Stimulated activated CD4-positive, alpha-beta T cell treated with anti-CD3 and anti-CD28 coated beads, Interleukin-1b, Interleukin-23, amount 100 ng/mL, for 4 hours (primary cell): ENCODE data around the gene RPP21.
A peak's percentile ranks its signal among the peaks of the same experiment; 100 is the strongest.
"Not testable (repeated sequence)": the region's sequence is repeated elsewhere in the genome, so short reads cannot be mapped to it uniquely, and the experiment has no call there.

Experiments used
- DNase-seq, 2 donors: peaks; one replicate each; pipeline ENCODE4 v3.0.0-alpha.2; 2020; ENCODE audit warnings: low read depth in 2 of 2

Gene RPP21

DNA sequence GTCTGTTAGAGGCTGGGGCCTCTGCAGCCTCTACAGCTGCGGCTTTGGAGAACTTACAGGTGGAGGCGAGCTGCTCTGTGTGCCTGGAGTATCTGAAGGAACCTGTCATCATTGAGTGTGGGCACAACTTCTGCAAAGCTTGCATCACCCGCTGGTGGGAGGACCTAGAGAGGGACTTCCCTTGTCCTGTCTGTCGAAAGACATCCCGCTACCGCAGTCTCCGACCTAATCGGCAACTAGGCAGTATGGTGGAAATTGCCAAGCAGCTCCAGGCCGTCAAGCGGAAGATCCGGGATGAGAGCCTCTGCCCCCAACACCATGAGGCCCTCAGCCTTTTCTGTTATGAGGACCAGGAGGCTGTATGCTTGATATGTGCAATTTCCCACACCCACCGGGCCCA, 15.6 kb upstream of the RPP21 start:
- no peak for DNase-seq

DNA sequence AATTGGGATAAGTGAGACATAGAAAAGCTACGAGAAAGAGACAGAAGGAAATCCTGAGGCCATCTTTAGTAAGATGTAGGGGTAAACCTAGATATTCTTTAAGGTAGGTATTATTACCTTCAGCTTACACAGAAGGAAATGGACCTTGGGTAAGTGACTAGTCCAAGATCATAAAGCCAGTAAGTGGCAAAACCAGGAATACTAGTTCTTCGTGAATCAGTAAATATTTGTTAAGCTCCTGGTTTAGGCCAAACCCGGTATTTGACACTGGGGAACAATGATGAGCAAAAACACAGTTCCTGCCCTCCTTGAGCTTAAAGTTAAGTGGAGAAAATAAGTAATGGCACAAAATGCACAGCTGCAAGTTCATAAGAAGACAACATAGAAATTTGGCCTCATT, 13.0 kb upstream of the RPP21 start:
- no peak for DNase-seq

DNA sequence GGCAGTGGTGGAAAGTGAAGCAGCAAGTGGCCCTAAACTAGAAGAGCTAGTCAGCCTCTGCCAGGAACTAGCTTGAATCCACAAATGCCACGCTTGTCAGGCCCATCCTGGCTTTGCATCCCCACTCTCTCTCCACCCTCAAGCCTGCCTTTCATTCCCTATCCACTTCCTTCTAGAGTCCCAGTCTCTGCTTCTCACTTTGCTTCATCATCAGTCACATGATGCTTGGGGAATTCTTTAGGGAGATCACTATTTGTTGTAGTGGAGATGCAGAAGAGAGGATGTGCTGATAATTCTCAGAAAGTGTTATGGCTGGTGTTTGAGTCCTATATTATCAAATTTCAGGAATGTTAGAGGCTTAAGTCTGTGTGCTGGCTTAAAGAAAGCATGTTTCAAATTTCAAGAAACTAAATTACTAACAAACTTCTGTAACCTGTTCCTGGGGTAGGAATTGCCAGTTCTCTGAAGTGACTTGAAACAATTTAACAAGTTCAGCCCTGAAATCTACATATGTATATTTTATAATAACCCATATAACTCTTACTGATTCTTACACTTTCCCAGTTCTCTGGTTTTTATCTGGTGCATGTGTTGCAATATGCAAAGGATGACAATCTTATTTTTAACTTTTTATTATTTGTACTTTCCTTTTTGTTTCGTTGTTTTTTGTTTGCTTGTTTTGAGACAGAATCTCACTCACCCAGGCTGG, 10.7 kb upstream of the RPP21 start:
- DNase-seq, result no peak

DNA sequence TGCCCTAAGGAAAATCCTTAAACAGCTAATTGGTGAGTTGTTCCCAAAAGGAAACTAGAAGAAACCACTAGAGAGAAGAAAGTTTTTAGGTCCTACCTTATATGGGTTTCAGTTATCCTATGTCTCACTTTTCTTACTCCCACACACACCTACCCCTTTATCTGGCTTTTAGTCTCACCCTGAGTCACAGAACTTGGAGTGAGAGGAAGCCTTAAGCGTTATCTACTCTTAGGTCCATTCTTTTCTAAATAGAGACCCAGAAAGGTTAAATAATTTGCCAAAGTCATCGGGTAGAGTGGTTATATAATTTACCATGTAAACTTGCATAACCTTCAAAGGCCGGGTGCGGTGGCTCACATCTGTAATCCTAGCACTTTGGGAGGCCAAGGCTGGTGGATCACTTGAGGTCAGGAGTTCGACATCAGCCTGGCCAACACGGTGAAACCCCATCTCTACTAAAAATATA, 4.3 kb upstream of the RPP21 start:
- DNase-seq, result no peak

GRCh38 chr6:30341218-30341617, 3.7 kb upstream of the RPP21 start:
- no peak for DNase-seq

DNA sequence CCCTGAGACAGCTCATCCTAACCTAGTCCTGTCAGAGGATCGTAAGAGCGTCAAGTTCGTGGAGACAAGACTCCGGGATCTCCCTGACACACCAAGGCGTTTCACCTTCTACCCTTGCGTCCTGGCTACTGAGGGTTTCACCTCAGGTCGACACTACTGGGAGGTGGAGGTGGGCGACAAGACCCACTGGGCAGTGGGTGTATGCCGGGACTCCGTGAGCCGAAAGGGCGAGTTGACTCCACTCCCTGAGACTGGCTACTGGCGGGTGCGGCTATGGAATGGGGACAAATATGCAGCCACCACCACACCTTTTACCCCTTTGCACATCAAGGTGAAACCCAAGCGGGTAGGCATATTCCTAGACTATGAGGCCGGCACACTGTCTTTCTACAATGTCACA, 3.2 kb upstream of the RPP21 start:
- DNase-seq, result no peak

GRCh38 chr6:30344191-30344867, 627 bp upstream of the RPP21 start:
- no peak for DNase-seq

GRCh38 chr6:30345852-30346251, 896 bp downstream of the RPP21 start:
- no peak for DNase-seq

DNA sequence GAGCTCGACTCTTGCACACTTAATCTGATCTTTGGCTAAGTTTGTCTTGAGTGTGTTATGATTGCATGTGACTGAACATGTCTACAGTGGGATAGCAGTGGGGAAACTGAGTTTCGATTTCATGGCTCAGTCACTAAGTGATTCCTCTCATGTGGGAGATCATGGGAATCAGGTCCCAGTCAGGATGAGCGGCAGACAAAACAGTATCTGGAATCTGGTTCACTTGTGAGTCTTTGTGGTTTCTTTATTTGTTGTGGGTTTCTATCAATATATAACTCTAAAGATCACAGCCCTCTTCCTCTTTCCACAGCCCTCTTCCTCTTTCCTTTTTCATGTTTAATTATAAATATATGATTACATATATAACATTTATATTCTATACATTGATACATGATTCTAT, 4.0 kb downstream of the RPP21 start:
- DNase-seq, result no peak

DNA sequence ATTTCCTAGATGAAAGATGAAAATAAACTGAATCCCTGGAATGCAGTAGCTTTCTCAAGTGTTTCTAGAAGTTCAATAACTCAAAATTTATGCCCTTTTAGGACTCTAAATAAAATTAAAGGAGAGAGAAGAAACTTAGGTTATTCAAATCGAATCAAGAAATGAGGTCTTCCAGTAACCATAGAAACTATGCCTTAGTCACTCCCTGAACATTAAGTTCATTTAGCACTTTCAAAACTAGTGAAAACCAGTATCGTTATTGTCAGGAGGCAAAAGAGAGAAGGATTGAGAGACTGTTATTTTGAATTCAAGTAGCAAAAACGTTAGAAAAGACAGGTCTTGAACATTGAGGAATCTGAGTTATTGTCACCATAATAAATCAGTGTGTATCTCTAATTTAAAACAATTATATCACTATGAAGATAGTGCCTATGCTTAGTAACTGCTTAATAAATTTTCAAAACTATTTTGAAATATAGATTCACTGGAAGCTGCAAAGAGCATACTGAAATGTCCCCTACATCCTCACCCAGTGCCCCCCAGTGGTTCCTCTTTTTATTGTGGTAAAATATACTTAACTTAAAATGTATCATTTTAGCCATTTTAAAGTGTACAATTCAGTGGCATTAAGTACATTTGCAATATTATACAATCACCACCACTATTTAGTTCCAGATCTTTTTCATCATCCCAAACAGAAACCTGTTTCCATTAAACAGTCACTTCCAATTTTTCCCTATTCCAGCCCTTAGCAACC, 4.6 kb downstream of the RPP21 start:
- DNase-seq, result no peak

GRCh38 chr6:30350524-30350923, 5.6 kb downstream of the RPP21 start:
- no peak for DNase-seq

DNA sequence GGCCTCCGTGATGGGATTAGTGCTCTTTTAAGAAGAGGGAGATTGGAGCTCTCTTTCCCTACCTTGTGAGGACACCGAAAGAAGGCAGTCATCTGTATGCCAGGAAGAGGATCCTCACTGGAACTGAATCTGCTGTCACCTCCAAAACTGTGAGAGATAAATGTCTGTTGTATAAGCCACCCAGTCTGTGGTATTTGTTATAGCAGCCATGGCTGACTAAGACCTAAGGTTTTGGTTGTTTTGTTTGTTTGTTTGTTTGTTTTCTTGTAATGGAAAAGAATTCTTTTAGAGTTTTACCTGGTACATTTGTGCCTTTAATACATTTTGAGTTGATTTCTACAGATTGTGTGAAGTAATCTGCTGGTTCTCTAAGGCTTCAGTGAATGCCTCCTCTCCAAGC, 7.6 kb downstream of the RPP21 start:
- DNase-seq, result no peak

DNA sequence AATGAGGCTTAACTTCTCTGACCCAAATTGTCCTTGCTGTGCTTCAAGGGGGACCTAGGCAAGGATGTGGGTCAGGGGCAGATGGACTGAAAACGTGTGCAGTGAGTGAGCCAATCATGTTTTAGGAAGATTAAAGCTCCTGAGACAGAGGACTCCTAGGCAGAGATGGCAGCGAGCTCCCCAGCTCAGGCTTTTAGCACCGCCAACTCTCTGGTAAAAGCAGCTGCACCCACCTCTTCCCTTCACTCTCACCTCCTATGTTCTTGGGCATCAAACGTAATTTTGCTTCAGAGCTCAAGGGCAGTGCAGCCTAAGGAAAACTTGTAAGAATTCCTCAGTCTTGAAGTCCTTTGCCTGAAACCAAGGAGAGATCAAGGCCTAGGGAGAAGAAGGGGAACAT, 10.3 kb downstream of the RPP21 start:
- no peak for DNase-seq

DNA sequence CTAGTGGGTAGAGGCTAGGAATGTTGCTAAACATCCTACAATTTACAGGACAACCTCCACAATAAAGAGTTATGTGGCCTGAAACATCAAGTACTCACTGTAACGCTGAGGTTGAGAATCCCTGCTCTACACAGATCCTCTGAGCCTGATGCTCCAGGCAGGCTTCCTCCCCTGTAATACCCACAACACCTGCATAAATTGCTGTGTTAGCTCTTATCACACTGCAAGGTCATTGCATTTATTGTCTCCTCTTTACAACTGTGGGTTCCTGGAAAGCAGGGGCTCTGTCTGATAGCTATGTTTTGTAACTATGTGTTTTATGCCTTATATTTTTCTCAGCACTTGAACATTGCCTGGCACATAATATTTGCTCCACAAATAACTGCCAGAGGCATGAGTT, 11.6 kb downstream of the RPP21 start:
- DNase-seq, result no peak

GRCh38 chr6:30357678-30358540, 13.0 kb downstream of the RPP21 start:
- peak; percentile 19 to 37 for DNase-seq

- no peak for DNase-seq
Observed at GRCh38 chr6:30359276-30359675, 14.3 kb downstream of the RPP21 start.

GRCh38 chr6:30360139-30360538, 15.2 kb downstream of the RPP21 start:
- DNase-seq, result no peak

DNA sequence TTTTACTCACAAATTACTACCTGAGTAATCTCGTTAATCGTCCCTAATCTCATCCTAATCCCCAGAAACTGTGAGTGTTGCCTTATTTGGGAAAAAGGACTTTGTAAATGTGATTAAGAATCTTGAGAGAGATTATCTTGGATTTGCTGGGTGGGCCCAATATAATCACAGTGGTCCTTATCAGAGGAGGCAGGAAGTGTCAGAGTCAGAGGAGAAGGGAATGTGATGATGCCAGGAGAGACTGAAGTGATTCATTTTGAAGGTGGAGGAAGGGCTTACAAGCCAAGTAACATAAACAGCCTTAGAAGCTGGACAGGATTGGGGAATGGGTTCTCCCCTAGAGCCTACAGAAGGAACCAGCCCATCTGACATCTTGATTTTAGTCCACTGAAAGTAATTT, 16.7 kb downstream of the RPP21 start:
- no peak for DNase-seq

DNA sequence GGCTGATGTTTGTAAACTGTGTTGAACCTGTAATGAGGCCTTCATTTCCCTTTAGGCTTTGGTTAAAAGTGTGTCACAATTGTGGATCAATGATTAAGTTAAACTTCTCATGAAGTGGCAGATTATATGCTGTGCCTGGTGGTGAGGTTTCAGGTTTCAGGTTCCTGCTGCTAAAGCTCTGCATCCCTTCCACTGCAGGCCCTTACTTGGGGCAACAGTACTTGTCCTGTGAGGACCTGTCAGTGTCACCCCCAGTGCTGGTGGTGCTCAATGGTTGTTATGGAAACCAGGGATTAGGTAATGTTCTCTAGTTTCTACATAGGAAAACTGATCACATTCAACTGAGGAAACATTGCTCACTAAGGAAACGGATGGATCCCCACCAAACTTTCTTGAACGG, 18.5 kb downstream of the RPP21 start:
- DNase-seq, result no peak

GRCh38 chr6:30364591-30364990, 19.6 kb downstream of the RPP21 start:
- no peak for DNase-seq

DNA sequence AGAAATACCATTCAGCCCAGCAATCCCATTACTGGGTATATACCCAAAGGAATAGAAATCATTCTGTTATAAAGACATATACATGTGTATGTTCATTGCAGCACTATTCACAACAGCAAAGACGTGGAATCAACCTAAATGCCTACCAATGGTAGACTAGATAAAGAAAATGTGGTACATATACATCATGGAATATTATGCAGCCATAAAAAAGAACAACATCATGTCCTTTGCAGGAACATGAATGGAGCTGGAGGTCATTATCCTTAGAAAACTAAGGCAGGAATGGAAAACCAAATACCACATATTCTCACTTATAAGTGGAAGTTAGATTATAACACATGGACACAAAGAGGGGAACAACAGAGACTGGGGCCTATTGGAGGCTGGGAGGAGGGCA, 24.3 kb downstream of the RPP21 start:
- DNase-seq, result not testable (repeated sequence)
